ENCODE results near the gene INSYN1. TPM values are rescaled to one million over a fixed set of nuclear protein-coding genes. Genes with fewer than 3 reads are reported as not detected.
A peak's percentile ranks its signal among the peaks of the same experiment; 100 is the strongest.

Gene INSYN1, protein sequence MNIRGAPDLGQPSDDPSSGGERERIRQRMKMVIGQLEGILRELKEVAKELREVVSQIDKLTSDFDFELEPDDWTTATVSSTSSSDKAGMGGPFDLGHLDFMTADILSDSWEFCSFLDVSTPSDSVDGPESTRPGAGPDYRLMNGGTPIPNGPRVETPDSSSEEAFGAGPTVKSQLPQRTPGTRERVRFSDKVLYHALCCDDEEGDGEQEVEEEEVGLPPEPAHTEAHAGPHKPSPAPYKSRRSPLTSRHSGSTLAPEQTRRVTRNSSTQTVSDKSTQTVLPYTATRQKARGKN
- 1 to 10 TPM; 3.1 to 5.6 TPM for total RNA-seq
- 1 to 10 TPM in 1 of 2 donors, under 1 TPM in 1; 0.86 to 4.9 TPM for polyA plus RNA-seq
- long read RNA-seq, donor 1, full-length matches to known transcripts: 13 of 28 reads
- long read RNA-seq, donor 1, partial matches to known transcripts: 15 of 28 reads
- long read RNA-seq, donor 1, other reads (novel, unspliced or antisense): 0 of 28 reads
- long read RNA-seq, donor 2, partial matches to known transcripts: 0 of 3 reads
- long read RNA-seq, donor 2, other reads (novel, unspliced or antisense): 0 of 3 reads
- long read RNA-seq, donor 3, partial matches to known transcripts: 0 of 3 reads
- long read RNA-seq, donor 3, other reads (novel, unspliced or antisense): 0 of 3 reads
- long read RNA-seq, donor 4, partial matches to known transcripts: 0 of 3 reads
- long read RNA-seq, donor 4, other reads (novel, unspliced or antisense): 0 of 3 reads
- long read RNA-seq, donor 5, partial matches to known transcripts: 0 of 3 reads
- long read RNA-seq, donor 5, other reads (novel, unspliced or antisense): 0 of 3 reads

DNA sequence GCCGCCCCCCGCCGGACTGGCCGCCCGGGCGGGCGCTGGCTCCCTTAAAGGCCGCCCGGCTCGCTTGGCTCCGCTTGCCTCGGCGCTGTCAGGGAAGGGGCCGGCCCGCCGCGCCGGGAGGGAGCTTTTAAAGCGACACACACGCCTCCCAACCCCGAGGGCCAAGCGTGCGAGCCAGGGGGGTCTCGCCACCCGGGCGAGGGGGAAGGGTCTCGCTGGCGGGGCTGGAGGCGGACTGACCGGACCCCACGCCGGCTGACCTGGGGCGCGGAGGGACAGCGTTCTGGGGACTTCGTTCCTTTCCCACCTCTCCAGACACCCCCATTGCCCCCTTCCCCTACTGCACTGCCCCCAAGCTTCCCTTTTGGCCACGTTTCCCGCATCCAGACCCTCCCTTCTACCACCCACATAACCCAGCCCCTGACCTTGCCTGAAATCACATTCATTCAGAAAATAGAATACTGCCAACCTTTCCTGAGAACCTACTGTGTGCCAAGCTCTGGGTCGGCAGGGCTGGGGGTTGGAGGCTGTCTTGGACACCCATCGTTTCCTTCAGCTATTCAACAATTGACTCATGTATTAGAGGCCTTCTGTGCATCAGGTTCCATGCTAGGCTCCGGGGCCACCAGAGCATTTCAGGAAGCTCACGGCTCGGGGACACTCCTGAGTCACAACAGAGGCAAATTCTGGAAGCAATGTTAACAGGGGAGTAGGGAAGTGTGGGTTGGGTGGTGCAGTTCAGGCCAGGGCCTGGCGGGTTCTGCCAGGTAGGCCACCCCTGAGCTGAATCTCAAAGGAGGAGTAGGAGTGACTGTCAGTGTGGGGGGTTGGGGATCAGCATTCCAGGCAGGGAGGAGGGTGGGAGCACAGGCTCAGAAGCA is at the start of gene INSYN1:
INSYN1 (minus strand) TSS at position 102 of the 881 bp plus-strand sequence. CDS start 2,221 bp downstream, outside the sequence.
- H3K9ac ChIP-seq (ENCODE audit: insufficient read depth in 1 of 2, low read length in 2 of 2): no peak within 1 kb of the TSS
- no peak for TF ChIP-seq CTCF (IDR thresholded peaks at IDR 0.05; ENCODE audit: control extremely low read depth, extremely low read depth)
- H3K4me1 ChIP-seq (ENCODE audit: control insufficient read depth in 5 of 5, insufficient read depth in 5 of 5, low read length in 5 of 5): peaks cover 0 to 29% (median 3%) of the 10 kb centered on the region in 5 donors
- WGBS, 2 donors: 13 to 15% methylated on average over 34 to 44 of the region's 44 CpGs
- peak within 1 kb of the TSS in 1 of 2 donors; percentile 57 for H3K27ac ChIP-seq (ENCODE audit: low read depth in 1 of 2, low read length in 1 of 2)
- peak within 1 kb of the TSS; percentile 33 for H3K4me3 ChIP-seq
- no peaks in the 10 kb centered on the region for H3K9me3 ChIP-seq (ENCODE audit: control insufficient read depth in 4 of 4, insufficient read depth in 3 of 4, low read length in 3 of 4)
- DNase-seq: peak; percentile 61 to 85 (median 77)
- ATAC-seq (ENCODE audit: insufficient read depth, low FRiP score): no peak
- peaks cover 0 to 3% (median 0%) of the 10 kb centered on the region in 4 donors for H3K36me3 ChIP-seq (ENCODE audit: control insufficient read depth in 4 of 4, insufficient read depth in 4 of 4, low read length in 4 of 4)
- peaks cover 0 to 10% (median 4%) of the 10 kb centered on the region in 3 donors for H3K27me3 ChIP-seq (ENCODE audit: control insufficient read depth in 3 of 3, insufficient read depth in 3 of 3, low read length in 2 of 3)

- Histone ChIP-seq H3K4me1 (ENCODE audit: control insufficient read depth in 5 of 5, insufficient read depth in 5 of 5, low read length in 5 of 5) (peaks cover 0 to 54% (median 22%) of the 10 kb centered on the region in 5 donors), H3K27me3 (ENCODE audit: control insufficient read depth in 3 of 3, insufficient read depth in 3 of 3, low read length in 2 of 3) (no peaks in the 10 kb centered on the region), H3K9ac (ENCODE audit: insufficient read depth in 1 of 2, low read length in 2 of 2) (no peak overlapping the region), H3K4me3 (no peak overlapping the region), H3K27ac (ENCODE audit: low read depth in 1 of 2, low read length in 1 of 2) (peak overlapping the region in 1 of 2 donors; percentile 52), H3K36me3 (ENCODE audit: control insufficient read depth in 4 of 4, insufficient read depth in 4 of 4, low read length in 4 of 4) (no peaks in the 10 kb centered on the region), H3K9me3 (ENCODE audit: control insufficient read depth in 4 of 4, insufficient read depth in 3 of 4, low read length in 3 of 4) (no peaks in the 10 kb centered on the region)
- TF ChIP-seq CTCF (IDR thresholded peaks at IDR 0.05; ENCODE audit: control extremely low read depth, extremely low read depth): no peak
- DNase-seq (peak; percentile 33 to 86 (median 78)), ATAC-seq (ENCODE audit: insufficient read depth, low FRiP score) (no peak)
- WGBS, 2 donors: 59 to 65% methylated on average over 6 of the region's 6 CpGs
These were observed 49.4 kb upstream of the INSYN1 start for GRCh38 chr15:73802431-73803041.

DNA sequence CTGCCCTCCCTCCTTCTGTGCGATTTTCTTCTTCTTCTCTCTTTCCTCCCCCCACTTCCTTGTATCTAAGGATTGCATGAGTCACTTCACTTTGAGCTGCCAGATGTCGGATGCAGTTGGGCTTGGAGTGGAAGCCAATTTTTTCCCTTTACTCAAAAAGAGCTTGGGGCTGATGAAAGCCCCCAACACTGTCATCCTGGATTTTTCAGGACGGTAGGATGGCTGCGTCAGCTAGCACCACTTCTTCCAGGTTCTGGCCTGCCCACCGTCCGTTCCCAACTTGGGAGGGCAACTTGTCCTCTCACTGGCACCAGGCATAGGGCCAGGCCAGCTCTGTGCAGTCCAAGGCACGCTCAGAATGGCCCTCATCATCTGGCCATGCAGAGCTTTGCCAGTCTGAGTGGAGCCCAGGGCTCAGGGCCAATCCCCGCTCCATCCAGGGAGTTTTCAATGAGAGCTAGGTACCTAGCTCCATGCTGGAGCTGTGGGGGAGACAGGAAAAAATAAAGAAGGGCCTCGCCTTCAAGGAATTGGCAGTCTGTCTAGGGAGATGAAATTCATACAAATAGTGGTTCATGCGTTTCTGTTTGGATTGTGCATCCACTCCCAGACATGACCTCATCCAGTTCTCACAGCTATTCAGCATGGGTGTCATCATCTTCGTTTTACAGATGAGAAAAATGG is 47.7 kb upstream of the INSYN1 start:
- H3K27ac ChIP-seq (ENCODE audit: low read depth in 1 of 2, low read length in 1 of 2): peak overlapping the region; percentile 30 to 55
- H3K9ac ChIP-seq (ENCODE audit: insufficient read depth in 1 of 2, low read length in 2 of 2): no peak overlapping the region
- peak; percentile 69 to 93 (median 83) for DNase-seq
- WGBS, 2 donors: 59 to 65% methylated on average over 11 of the region's 11 CpGs
- peaks cover 0 to 65% (median 22%) of the 10 kb centered on the region in 5 donors for H3K4me1 ChIP-seq (ENCODE audit: control insufficient read depth in 5 of 5, insufficient read depth in 5 of 5, low read length in 5 of 5)
- no peak for TF ChIP-seq CTCF (IDR thresholded peaks at IDR 0.05; ENCODE audit: control extremely low read depth, extremely low read depth)
- ATAC-seq (ENCODE audit: insufficient read depth, low FRiP score): no peak
- no peaks in the 10 kb centered on the region for H3K36me3 ChIP-seq (ENCODE audit: control insufficient read depth in 4 of 4, insufficient read depth in 4 of 4, low read length in 4 of 4)
- no peaks in the 10 kb centered on the region for H3K27me3 ChIP-seq (ENCODE audit: control insufficient read depth in 3 of 3, insufficient read depth in 3 of 3, low read length in 2 of 3)
- H3K4me3 ChIP-seq: no peak overlapping the region
- H3K9me3 ChIP-seq (ENCODE audit: control insufficient read depth in 4 of 4, insufficient read depth in 3 of 4, low read length in 3 of 4): no peaks in the 10 kb centered on the region
